Activated naive CD4-positive, alpha-beta T cell (primary cell): ENCODE data around the gene KRTCAP2.
"Not testable (repeated sequence)": the region's sequence is repeated elsewhere in the genome, so short reads cannot be mapped to it uniquely, and the experiment has no call there.

Experiments
- DNase-seq, 4 experiments: peaks; one replicate each; lab custom pipeline; 2025; lab: John Stamatoyannopoulos, UW

KRTCAP2 gene

GRCh38 chr1:155168456-155169210 is 4.5 kb downstream of the KRTCAP2 start:
- no peak for DNase-seq

GRCh38 chr1:155168105-155168445 is 5.0 kb downstream of the KRTCAP2 start:
- not testable (repeated sequence) for DNase-seq

- peak; percentile 52 to 84 (median 81) for DNase-seq
Observed at GRCh38 chr1:155167166-155168104, 5.7 kb downstream of the KRTCAP2 start.

GRCh38 chr1:155166471-155167165 is 6.5 kb downstream of the KRTCAP2 start:
- no peak for DNase-seq

GRCh38 chr1:155166051-155166470 is 7.0 kb downstream of the KRTCAP2 start:
- no peak for DNase-seq

- not testable (repeated sequence) for DNase-seq
Observed at GRCh38 chr1:155164625-155165024, 8.5 kb downstream of the KRTCAP2 start.

- DNase-seq = not testable (repeated sequence)
Observed at GRCh38 chr1:155163785-155164184, 9.3 kb downstream of the KRTCAP2 start.

GRCh38 chr1:155162631-155163030 is 10.5 kb downstream of the KRTCAP2 start:
- DNase-seq = not testable (repeated sequence)

- no peak for DNase-seq
Observed at GRCh38 chr1:155160128-155160527, 13.0 kb downstream of the KRTCAP2 start.

GRCh38 chr1:155158991-155159390 is 14.1 kb downstream of the KRTCAP2 start:
- DNase-seq = no peak

- DNase-seq = not testable (repeated sequence)
Observed at GRCh38 chr1:155155996-155156643, 17.0 kb downstream of the KRTCAP2 start.

GRCh38 chr1:155145491-155145890 is 27.6 kb downstream of the KRTCAP2 start:
- DNase-seq = no peak

- DNase-seq = no peak
Observed at GRCh38 chr1:155141749-155142148, 31.4 kb downstream of the KRTCAP2 start.

GRCh38 chr1:155140630-155140953 is 32.5 kb downstream of the KRTCAP2 start:
- no peak for DNase-seq

- DNase-seq = peak; percentile 50 to 83 (median 76)
Observed at GRCh38 chr1:155139895-155140629, 33.0 kb downstream of the KRTCAP2 start, which contains the start of gene DPM3. DPM3 (minus strand) TSS chr1:155140531; CDS start chr1:155140240, 291 bp downstream.

- DNase-seq = no peak
Observed at GRCh38 chr1:155137154-155137949, 35.8 kb downstream of the KRTCAP2 start.

GRCh38 chr1:155136748-155137147 is 36.4 kb downstream of the KRTCAP2 start:
- no peak for DNase-seq

GRCh38 chr1:155135415-155136028 is 37.6 kb downstream of the KRTCAP2 start, which contains the start of gene SLC50A1:
SLC50A1 (plus strand) TSS chr1:155135852; CDS start chr1:155135912, 60 bp downstream.
- DNase-seq = peak; percentile 80 to 90 (median 84)

GRCh38 chr1:155134880-155135414 is 38.2 kb downstream of the KRTCAP2 start:
- no peak for DNase-seq
